Esophagus squamous epithelium (tissue), 5 donors: ENCODE data around the gene HPCAL4. TPM values are rescaled to one million over a fixed set of nuclear protein-coding genes. Genes with fewer than 3 reads are reported as not detected.
A peak's percentile ranks its signal among the peaks of the same experiment; 100 is the strongest.

Experiments used
- DNase-seq: peaks from one replicate; lab custom pipeline; 2025; lab: John Stamatoyannopoulos, UW
- H3K27ac ChIP-seq, 4 donors: fragments of 200-600 bp; sonication (generic); one replicate each; pipeline ENCODE4 v1.5.1; 2016 to 2019; ENCODE audit warnings: mild to moderate bottlenecking in 1 of 4
- H3K27me3 ChIP-seq, 4 donors: fragments of 200-600 bp; sonication (generic); 1 replicate in 3 of 4; 2 replicates in 1 of 4; pipeline versions ENCODE4 v1.5.1 to v1.6.0; 2017 to 2021; ENCODE audit warnings: antibody characterized with exemption in 1 of 4
- H3K36me3 ChIP-seq, 3 donors: fragments of 200-600 bp; sonication (generic); one replicate each; pipeline ENCODE4 v1.5.1; 2016 to 2019
- H3K4me1 ChIP-seq, 3 donors: fragments of 200-600 bp; sonication (generic); one replicate each; pipeline ENCODE4 v1.5.1; 2017 to 2019
- H3K4me3 ChIP-seq, 4 donors: fragments of 200-600 bp; sonication (generic); 1 replicate in 3 of 4; 2 replicates in 1 of 4; pipeline ENCODE4 v1.5.1; 2016 to 2019; ENCODE audit warnings: mild to moderate bottlenecking in 2 of 4, moderate library complexity in 1 of 4
- H3K9me3 ChIP-seq, 3 donors: fragments of 200-600 bp; sonication (generic); one replicate each; pipeline ENCODE4 v1.5.1; 2016 to 2019
- POLR2A ChIP-seq, 4 donors: fragments of 450-650 bp; IDR thresholded peaks; one replicate each; pipeline ENCODE4 v1.6.1; 2017; ENCODE audit warnings: antibody characterized with exemption in 4 of 4, mild to moderate bottlenecking in 4 of 4, moderate library complexity in 3 of 4
- WGBS, 2 donors: methylation state at CpG; one replicate each; pipeline ENCODE4 v1.1.5; 2018; 5-methylcytosine and 5-hydroxymethylcytosine counted together
- intact Hi-C: fragments of 100-400 bp; cut with DNase I; formaldehyde crosslinking; loops from one replicate; pipeline ENCODE4 v1.15.0; 2022
- small RNA-seq, 4 donors: library from RNA; depleted of rRNA; stranded (forward); fragments of <200 nt; gene quantifications; one replicate each; pipeline ENCODE3, GENCODE V24; 2016
- total RNA-seq, 4 donors: library from RNA; depleted of rRNA; stranded (reverse); fragments of >200 nt; gene quantifications; one replicate each; pipeline ENCODE4 v1.1.0, GENCODE V29; 2016
- TF ChIP-seq, protein P1 (sequence below), 6 experiments: fragments of 450-650 bp in 4 of 6; fragments of 200-600 bp in 2 of 6; sonication (generic) in 2 of 6; IDR thresholded peaks; one replicate each; pipeline ENCODE4 v1.5.1; 2016 to 2019; ENCODE audit warnings: antibody characterized with exemption in 6 of 6, mild to moderate bottlenecking in 4 of 6, moderate library complexity in 4 of 6
- donor health status: DM: yes; HTN: yes; CAD: no.

HPCAL4 gene
- total RNA-seq, 4 donors from 2014 or later, result 0.19 to 0.41 TPM; not detected in 2

DNA sequence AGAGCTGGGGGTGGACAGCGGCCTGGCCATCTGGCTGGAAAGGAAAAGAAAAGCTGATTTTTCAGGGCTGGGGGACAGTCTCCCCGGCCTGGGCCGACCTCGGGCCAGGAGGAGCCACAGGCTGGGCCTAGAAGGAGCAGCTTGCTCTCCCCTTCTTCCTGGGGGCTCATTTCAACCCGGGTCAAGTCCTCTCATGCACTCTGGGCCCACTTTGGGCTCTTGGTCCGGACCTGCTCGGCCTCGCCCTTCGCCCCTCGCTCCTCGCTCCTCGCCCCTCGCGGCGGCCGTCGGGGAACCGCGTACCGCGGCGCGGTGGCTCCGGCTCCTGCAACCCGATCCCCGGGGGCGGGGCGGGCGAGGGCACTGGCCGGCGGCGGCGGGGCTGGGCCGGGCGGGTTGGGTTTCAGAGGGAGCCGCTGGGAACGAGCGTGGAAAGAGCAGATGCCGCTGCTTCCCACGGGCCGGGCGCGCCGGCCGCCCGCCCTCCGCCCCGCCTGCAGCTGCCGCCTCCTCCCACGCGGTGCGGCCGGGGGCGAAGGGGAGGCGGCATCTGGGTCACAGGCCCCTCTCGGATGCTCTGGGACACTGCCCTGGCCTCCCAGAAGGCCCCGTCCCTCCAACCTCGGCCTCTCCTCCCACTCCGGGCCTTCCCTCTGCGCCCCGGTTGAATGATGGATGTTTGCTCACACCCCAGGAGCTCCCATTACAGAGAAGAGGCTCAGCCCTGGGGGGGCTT is 58.4 kb downstream of the HPCAL4 start:
- TF ChIP-seq POLR2A (IDR thresholded peaks at IDR 0.05), result no peak
- TF ChIP-seq, protein P1, sequence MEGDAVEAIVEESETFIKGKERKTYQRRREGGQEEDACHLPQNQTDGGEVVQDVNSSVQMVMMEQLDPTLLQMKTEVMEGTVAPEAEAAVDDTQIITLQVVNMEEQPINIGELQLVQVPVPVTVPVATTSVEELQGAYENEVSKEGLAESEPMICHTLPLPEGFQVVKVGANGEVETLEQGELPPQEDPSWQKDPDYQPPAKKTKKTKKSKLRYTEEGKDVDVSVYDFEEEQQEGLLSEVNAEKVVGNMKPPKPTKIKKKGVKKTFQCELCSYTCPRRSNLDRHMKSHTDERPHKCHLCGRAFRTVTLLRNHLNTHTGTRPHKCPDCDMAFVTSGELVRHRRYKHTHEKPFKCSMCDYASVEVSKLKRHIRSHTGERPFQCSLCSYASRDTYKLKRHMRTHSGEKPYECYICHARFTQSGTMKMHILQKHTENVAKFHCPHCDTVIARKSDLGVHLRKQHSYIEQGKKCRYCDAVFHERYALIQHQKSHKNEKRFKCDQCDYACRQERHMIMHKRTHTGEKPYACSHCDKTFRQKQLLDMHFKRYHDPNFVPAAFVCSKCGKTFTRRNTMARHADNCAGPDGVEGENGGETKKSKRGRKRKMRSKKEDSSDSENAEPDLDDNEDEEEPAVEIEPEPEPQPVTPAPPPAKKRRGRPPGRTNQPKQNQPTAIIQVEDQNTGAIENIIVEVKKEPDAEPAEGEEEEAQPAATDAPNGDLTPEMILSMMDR (IDR thresholded peaks at IDR 0.05), result no peak
- peak overlapping the region in 2 of 4 donors; percentile 49 to 52 for H3K27ac ChIP-seq
- peak overlapping the region in 2 of 4 donors; percentile 21 to 33 for H3K4me3 ChIP-seq
- peaks cover 0 to 10% (median 5%) of the 10 kb centered on the region in 3 donors for H3K4me1 ChIP-seq
- H3K27me3 ChIP-seq, result peaks cover 0 to 69% (median 0%) of the 10 kb centered on the region in 4 donors
- WGBS, 2 donors, result 34% methylated on average over 3 of the region's 61 CpGs; no CpG with 5 or more reads in 1 of the 2 donors
- H3K36me3 ChIP-seq, result no peaks in the 10 kb centered on the region
- intact Hi-C loops, result no loop called here
- H3K9me3 ChIP-seq, result no peaks in the 10 kb centered on the region
- no peak for DNase-seq

DNA sequence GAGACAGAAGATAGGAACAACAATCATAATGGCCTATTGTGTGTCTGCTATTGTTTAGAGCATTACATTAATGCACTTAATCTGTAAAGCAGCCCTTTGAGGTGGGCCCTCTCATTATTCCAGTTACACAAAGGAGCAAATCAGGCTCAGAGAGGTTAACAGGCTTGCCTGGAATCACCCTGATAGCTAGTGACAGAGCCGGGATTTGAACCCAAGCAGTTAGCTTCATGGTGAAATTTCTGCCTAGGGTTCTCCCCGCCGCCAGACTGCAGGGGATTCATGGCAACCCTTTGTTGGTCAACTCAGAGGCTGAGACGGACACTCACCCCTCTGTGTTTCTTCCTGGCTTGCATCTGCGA is 58.9 kb downstream of the HPCAL4 start:
- Histone ChIP-seq H3K4me3 (peak overlapping the region in 1 of 4 donors; percentile 33), H3K4me1 (peaks cover 0 to 10% (median 5%) of the 10 kb centered on the region in 3 donors), H3K27ac (peak overlapping the region in 2 of 4 donors; percentile 49 to 52), H3K36me3 (no peaks in the 10 kb centered on the region), H3K27me3 (peaks cover 0 to 64% (median 0%) of the 10 kb centered on the region in 4 donors), H3K9me3 (no peaks in the 10 kb centered on the region)
- WGBS, 2 donors, result 75 to 84% methylated on average over 1 to 5 of the region's 5 CpGs
- intact Hi-C loops, result no loop called here
- TF ChIP-seq, protein P1 (IDR thresholded peaks at IDR 0.05), result no peak
- TF ChIP-seq POLR2A (IDR thresholded peaks at IDR 0.05), result no peak
- DNase-seq, result no peak

DNA sequence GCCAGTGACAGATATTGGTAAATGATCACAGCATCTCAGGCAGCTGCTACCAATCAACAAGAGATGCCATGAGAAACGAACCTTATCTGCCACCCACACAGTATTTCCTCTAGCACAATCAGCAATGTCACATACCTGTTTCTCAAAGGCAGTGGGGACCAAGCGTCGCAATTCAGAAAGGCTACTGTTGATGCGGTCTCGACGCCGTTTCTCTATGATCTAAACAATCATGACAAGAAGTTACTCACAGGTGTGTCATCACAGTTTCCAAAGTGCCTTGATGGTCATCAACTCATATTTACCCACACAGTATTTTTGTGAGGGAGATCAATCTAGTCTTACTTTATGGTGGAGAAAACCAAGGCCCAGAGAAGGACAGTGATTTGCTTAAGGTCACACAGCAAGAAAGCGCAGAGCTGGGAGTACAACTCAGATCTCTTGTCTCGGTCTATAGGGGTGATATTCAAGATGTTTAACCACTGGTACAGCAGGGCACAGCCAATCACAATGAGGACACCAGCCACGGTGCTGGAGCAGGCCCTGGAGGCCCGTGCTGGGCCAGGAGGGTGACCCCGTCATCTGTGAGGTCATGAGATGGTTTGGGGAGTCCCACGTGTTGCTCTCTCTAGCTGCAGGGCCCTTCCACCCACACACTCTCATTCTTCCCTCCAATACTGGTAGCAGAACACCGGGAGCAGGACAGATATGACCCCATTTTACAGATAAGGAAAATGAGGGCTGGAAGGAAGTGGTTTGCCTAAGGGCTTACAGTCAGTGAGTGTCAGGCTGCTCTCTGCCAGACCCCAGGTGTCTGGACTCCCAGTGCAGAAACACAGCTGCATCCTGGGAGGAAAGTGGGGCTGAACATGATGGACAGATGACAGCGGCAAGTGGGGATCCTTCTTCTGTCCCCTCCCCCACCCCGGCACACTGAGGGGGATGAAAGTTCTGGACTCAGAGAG is 59.6 kb downstream of the HPCAL4 start:
- TF ChIP-seq POLR2A (IDR thresholded peaks at IDR 0.05), result no peak
- TF ChIP-seq, protein P1 (IDR thresholded peaks at IDR 0.05), result no peak
- no peak overlapping the region for H3K4me3 ChIP-seq
- H3K36me3 ChIP-seq, result no peaks in the 10 kb centered on the region
- peak overlapping the region in 1 of 4 donors; percentile 52 for H3K27ac ChIP-seq
- no peaks in the 10 kb centered on the region for H3K9me3 ChIP-seq
- peaks cover 0 to 59% (median 0%) of the 10 kb centered on the region in 4 donors for H3K27me3 ChIP-seq
- intact Hi-C loops, result no loop called here
- WGBS, 2 donors, result 72 to 79% methylated on average over 11 to 12 of the region's 16 CpGs
- peaks cover under 1 to 12% (median 5%) of the 10 kb centered on the region in 3 donors for H3K4me1 ChIP-seq
- no peak for DNase-seq

DNA sequence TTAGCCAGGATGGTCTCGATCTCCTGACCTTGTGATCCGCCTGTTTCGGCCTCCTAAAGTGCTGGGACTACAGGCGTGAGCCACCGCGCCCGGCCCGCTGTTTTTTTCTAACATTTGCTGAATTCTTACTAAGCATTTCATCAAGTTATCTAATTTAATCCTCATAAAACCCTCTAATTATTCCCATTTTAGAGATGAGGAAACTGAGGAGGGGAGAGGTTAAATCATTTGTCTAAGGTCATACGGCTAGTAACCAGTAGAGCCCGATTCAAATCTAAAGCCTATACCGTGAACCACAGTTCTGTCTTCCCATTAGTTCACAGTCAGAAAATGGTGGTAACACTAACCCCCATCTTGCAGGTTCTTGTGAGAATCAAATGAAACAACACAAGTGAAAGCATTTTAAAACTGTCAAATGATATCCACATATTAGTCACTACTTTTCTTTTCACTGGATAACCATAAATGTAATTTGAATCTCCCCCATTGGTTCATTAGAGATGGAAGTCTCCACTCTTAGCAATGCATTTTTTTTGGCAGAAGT is 62.4 kb downstream of the HPCAL4 start:
- 87 to 98% methylated on average over 11 of the region's 11 CpGs for WGBS, 2 donors
- intact Hi-C loops, result no loop called here
- no peak for TF ChIP-seq POLR2A (IDR thresholded peaks at IDR 0.05)
- TF ChIP-seq, protein P1 (IDR thresholded peaks at IDR 0.05), result no peak
- H3K27ac ChIP-seq, result no peak overlapping the region
- no peaks in the 10 kb centered on the region for H3K9me3 ChIP-seq
- H3K36me3 ChIP-seq, result no peaks in the 10 kb centered on the region
- H3K4me3 ChIP-seq, result no peak overlapping the region
- H3K27me3 ChIP-seq, result peaks cover 0 to 51% (median 0%) of the 10 kb centered on the region in 4 donors
- DNase-seq, result no peak
- peaks cover 5 to 36% (median 14%) of the 10 kb centered on the region in 3 donors for H3K4me1 ChIP-seq

Small RNA genes within 50 kb of the gene (small RNA-seq; reads per million reads assigned to genes)
- 0 reads per million in 4 donors for gene RNU7-121P

Other genes with a start within 250 kb of the HPCAL4 start
- gene BMP8A, start 199.8 kb downstream of the HPCAL4 start, total RNA-seq, result under 1 TPM in 2 of 4 donors, not detected in 2; 0.13 to 0.38 TPM
- 100 to 1,000 TPM in 2 of 4 donors, 10 to 100 TPM in 2; 72.2 to 165 (median 92.0) TPM for gene PABPC4, start 114.6 kb downstream of the HPCAL4 start, total RNA-seq
- 1 to 10 TPM in 1 of 4 donors, under 1 TPM in 3; 0.45 to 1.2 (median 0.77) TPM for gene HEYL, start 51.8 kb downstream of the HPCAL4 start, total RNA-seq
- not detected for gene NT5C1A, start 19.3 kb downstream of the HPCAL4 start, total RNA-seq
- gene PPIE, start 47.4 kb upstream of the HPCAL4 start, total RNA-seq, result 10 to 100 TPM; 13.7 to 37.1 (median 28.6) TPM
- under 1 TPM in 2 of 4 donors, not detected in 2; 0.19 to 0.48 TPM for gene OXCT2, start 79.9 kb upstream of the HPCAL4 start, total RNA-seq
- under 1 TPM; 0.18 to 0.83 (median 0.55) TPM for gene BMP8B, start 97.4 kb upstream of the HPCAL4 start, total RNA-seq
- gene TRIT1, start 192.1 kb upstream of the HPCAL4 start, total RNA-seq, result 10 to 100 TPM; 13.2 to 20.8 (median 16.8) TPM
- 10 to 100 TPM; 15.4 to 27.6 (median 24.8) TPM for gene MYCL, start 210.5 kb upstream of the HPCAL4 start, total RNA-seq